ENCODE results near the gene VAPA.

DNA sequence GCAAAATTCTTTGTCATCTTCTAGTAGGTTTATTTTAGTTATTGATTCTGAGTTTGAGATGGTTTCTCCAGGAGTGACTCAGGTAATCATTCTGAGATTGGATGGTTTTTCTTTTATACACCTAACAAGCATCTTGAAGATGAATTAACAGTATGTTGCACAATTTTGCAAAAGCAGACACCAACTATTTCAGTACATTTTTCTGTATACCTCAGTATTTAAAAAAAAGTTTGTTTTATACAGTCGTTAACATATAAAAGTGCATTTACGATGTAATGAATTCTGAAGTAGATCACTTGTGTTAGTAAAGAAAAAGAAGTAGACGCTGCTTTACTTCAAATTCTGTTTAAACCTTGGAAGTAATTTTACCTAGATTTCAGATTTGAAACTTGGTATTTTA, 3.0 kb downstream of the VAPA start:
- TF ChIP-seq, protein P1, sequence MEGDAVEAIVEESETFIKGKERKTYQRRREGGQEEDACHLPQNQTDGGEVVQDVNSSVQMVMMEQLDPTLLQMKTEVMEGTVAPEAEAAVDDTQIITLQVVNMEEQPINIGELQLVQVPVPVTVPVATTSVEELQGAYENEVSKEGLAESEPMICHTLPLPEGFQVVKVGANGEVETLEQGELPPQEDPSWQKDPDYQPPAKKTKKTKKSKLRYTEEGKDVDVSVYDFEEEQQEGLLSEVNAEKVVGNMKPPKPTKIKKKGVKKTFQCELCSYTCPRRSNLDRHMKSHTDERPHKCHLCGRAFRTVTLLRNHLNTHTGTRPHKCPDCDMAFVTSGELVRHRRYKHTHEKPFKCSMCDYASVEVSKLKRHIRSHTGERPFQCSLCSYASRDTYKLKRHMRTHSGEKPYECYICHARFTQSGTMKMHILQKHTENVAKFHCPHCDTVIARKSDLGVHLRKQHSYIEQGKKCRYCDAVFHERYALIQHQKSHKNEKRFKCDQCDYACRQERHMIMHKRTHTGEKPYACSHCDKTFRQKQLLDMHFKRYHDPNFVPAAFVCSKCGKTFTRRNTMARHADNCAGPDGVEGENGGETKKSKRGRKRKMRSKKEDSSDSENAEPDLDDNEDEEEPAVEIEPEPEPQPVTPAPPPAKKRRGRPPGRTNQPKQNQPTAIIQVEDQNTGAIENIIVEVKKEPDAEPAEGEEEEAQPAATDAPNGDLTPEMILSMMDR (conservative IDR thresholded peaks at IDR 0.05; ENCODE audit: low read length): no peak
- no peak for TF ChIP-seq EZH2phosphoT487 (IDR thresholded peaks at IDR 0.05; ENCODE audit: borderline replicate concordance, low read depth, low read length)
